Right lung (tissue), 5 donors: ENCODE data around the gene KLB. TPM values are rescaled to one million over a fixed set of nuclear protein-coding genes. Genes with fewer than 3 reads are reported as not detected.

Experiments
- DNase-seq, 2 donors: peaks; one replicate each; pipeline ENCODE4 v3.0.0-alpha.2; 2013
- polyA plus RNA-seq, 5 donors: library from polyadenylated mRNA; unstranded; fragments of 120-200 nt; gene quantifications; one replicate each; pipeline versions ENCODE4 v1.2.1 to v1.2.3, GENCODE V29; 2013; ENCODE audit warnings: inconsistent platforms in 1 of 5, low replicate concordance in 1 of 5; ENCODE audit not compliant: insufficient read length in 5 of 5, insufficient read depth in 1 of 5

Gene KLB
- polyA plus RNA-seq, 5 donors, result 0.19 to 0.69 (median 0.31) TPM

- DNase-seq, result peak; percentile 99
These were observed 52.0 kb downstream of the KLB start, which contains the start of the genes LIAS and RPL9 for GRCh38 chr4:39458505-39459300. Gene LIAS, plus strand, starts transcription at chr4:39459056. Its CDS starts 62 bp downstream, at chr4:39459118. Gene RPL9, minus strand, starts transcription at chr4:39458922. Its CDS starts 483 bp downstream, at chr4:39458439.

DNA sequence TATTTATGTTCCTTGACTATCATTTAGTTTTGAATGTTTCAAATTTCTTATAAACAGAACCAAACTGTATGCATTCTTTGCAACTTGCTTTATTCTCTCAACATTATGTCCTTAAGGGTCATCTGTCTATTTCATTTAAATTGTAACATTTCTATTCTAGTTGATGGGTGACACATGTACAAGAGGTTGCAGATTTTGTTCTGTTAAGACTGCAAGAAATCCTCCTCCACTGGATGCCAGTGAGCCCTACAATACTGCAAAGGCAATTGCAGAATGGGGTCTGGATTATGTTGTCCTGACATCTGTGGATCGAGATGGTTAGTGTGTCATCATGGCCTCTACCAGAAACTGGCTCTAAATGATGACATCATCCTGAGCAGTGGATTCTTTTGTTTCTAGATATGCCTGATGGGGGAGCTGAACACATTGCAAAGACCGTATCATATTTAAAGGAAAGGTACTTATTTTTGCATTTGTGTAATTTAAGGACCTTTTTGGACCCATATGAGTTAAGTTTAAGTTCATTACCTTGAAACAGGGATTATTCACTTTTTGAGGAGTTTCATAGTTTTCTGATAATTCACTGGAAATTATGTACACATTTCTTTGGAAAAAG, 58.3 kb downstream of the KLB start:
- DNase-seq, result no peak

GRCh38 chr4:39466747-39467146, 60.0 kb downstream of the KLB start:
- no peak for DNase-seq

DNA sequence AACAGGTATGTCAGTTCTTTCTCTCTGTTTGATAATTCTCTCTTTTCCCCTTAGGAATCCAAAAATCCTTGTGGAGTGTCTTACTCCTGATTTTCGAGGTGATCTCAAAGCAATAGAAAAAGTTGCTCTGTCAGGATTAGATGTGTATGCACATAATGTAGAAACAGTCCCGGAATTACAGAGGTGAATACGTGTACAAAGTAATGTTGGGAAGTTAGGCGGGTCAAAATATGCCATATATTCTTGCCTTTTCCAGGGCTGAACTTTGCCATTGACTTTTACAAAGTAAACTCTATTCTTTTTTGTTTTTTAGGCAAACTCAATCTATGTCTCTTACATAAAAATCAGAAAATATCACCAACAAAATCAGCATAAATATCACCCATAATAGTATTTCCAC, 60.7 kb downstream of the KLB start:
- no peak for DNase-seq

DNA sequence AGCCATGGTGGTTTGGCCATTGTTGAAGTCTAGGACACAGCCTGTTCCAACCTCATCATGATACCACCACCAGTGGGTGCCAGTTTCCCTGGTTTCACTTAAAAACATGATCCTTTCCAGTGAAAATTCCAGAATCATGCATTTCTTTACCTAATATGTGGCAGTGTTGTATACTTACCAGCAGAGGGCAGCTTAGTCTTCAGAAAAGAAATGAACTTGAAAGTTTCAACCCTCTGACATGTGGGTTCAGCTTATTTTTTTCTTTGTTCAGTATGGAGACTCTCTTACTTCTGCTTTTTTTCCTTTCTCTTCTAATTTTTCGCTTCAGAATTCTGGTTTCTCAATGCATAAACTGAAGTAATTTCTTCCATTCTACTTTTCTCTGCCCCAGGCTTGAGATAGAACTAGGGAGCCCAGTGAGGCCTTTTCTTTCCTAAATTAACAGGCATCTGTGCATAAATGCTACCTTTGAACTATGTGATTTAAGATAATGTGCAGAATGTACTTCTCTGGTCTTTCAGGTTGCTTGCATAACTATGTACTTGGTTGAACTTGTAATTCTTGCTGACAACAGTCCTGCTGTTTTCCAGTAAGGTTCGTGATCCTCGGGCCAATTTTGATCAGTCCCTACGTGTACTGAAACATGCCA, 62.8 kb downstream of the KLB start:
- peak; percentile 60 to 69 for DNase-seq

DNA sequence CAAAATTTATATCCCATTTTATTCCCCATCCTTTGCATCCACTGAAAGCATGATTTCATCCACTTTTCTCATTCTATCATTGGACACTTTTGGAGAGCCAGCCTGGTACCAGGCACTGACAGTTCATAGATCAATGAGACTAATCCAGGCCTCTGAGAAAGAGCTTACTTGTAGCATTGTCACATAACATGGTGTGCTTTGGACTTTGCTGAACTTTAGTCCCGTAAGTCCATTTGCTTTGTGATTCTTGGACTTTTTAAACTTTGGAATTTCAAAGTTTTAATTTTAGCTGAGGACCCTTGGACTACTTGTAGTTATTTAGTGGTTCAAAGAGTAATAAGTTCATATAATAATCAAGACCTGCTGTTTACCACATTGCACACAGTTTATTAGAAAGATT, 63.7 kb downstream of the KLB start:
- DNase-seq, result no peak

DNA sequence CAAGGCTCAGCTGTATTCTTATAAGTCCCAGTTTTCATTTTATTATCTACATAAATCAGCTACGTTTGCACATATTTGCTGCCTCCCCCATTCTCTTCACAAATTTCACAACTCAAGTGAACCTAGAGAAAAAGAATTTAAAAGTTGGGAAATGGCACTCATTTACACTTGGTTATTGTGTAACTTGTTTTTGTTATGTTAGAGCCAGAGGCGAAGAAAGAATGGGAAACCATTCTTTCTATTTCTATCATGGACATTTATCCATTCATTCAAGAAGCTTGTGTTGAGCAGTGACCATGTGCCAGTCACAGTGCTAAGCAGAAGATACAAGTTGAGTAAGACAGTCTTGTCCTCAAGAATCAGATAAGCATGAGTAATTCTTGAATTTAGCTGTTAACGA, 65.7 kb downstream of the KLB start:
- DNase-seq, result no peak

DNA sequence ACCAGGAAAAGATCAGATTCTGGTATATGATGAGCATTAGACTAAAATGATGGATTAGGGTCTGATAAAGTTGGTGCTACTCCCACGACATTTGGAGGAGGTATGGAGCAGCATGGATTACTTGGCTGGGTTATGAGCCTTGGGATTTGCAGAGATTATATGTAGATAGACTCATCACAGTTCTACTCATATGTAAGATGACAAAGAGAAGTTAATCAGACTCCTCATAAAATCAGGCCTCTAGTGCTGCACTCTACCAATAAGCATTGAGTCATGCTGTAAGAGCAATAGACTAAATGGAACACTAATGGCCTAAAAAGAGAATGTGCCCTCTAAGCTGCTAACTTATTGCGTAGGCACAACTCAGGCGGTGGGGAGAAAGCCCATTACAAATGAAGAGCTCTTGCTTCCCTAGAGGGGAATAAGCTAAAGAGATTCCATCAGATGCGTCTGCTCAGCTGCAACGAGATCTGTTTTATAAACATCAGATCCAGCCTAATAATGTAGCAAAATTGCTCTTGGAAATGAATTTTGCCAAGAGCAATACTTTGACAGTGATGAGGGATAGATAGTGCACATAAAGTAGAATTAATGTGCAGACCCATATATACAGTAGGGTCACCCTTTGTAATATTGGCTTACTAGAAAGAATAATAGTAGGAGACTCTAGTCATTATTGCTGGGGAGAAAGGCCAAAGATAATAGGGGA, 69.6 kb downstream of the KLB start:
- no peak for DNase-seq

DNA sequence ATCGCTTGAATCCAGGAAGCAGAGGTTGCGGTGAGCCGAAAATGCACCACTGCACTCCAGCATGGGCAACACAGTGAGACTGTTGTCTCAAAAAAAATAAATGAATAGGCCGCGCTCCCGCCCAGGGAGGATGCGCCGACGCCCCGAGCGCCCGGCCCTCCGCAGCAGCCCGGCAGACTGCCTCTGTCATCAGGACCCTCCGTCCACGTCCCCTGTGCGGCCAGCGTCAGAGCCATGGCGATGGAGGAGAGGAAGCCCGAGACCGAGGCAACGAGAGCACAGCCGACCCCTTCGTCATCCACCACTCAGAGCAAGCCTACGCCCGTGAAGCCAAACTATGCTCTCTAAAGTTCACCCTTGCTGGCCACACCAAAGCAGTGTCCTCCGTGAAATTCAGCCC, 73.5 kb downstream of the KLB start:
- no peak for DNase-seq

DNA sequence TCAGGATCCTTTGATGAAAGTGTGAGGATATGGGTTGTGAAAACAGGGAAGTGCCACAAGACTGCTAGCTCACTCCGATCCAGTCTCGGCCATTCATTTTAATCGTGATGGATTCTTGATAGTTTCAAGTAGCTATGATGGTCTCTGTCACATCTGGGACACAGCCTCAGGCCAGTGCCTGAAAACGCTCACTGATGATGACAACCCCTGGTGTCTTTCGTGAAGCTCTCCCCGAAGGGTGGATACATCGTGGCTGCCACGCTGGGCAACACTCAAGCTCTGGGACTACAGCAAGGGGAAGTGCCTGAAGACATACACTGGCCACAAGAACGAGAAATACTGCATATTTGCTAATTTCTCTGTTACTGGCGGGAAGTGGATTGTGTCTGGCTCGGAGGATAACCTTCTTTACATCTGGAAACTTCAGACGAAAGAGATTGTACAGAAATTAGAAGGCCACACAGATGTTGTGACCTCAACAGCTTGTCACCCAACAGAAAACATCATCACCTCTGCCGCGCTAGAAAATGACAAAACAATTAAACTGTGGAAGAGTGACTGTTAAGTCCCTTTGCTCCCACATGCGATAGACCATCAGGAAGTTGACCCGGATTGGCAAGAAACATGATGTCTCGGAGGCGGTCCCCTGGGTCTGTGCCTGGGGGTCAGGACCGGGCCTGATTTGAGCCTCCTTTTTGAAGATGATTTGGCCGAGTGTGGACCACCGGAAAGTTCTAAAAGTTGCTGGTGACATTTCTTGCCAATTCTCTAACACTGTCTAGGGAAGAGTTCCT, 74.4 kb downstream of the KLB start:
- no peak for DNase-seq

- DNase-seq, result no peak
These were observed 78.0 kb downstream of the KLB start for GRCh38 chr4:39484582-39485272.

DNA sequence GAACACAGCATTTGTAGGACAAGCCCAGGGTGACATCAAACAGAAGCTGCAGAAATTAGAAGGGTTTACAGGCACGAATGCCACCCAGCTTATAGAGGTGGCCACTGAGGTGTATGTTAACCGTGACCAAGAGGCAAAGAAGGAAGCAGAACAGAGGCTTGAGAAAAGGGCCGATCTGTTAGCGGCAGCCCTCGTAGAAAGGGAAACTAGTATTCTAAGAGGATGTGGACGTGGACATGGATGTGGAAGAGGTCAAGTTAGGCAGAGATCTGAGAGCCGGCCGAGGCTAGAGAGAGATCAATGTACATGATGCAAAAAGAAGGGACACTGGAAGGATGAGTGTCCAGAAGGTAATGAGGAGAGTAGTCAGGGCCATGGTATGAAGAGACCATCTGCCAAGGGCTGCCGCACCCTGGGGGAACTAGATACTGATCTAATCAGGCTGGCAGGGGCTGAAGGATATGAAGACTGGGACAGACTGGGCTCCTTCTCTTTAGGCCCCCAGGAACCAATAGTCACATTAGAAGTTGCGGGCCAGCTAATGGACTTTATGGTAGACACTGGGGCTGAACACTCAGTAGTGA, 79.6 kb downstream of the KLB start:
- no peak for DNase-seq

- DNase-seq, result no peak
These were observed 83.6 kb downstream of the KLB start for GRCh38 chr4:39490322-39490721.

GRCh38 chr4:39494354-39494753, 87.6 kb downstream of the KLB start:
- no peak for DNase-seq

GRCh38 chr4:39495446-39496213, 88.9 kb downstream of the KLB start:
- DNase-seq, result no peak

GRCh38 chr4:39497909-39498726, 91.4 kb downstream of the KLB start:
- DNase-seq, result no peak

DNA sequence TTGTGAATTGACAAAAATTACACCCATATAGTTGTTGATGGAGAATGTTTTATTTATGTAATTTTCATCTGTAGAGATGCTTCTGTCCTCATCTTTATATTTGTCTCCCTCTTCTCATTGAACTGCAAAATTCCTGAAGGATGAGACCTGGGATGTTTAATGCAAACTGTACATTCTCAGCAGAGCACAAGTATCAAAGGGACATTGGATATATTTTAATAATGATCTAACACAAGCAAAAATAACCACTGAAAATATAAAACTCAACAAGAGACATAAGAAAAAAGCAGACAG, 91.9 kb downstream of the KLB start:
- DNase-seq, result no peak
